Stimulated activated CD8-positive, alpha-beta memory T cell treated with anti-CD3 and anti-CD28 coated beads, Interleukin-7, amount 100 ng/mL, for 1 hour (primary cell): ENCODE data around the gene ERICH4.
"Not testable (repeated sequence)": the region's sequence is repeated elsewhere in the genome, so short reads cannot be mapped to it uniquely, and the experiment has no call there.

Source experiments
- DNase-seq, 2 donors: peaks; one replicate each; pipeline ENCODE4 v3.0.0-alpha.2; 2020; ENCODE audit warnings: low read depth in 2 of 2

Gene ERICH4

GRCh38 chr19:41478875-41479756 lies 36.2 kb downstream of the ERICH4 start:
- no peak for DNase-seq

GRCh38 chr19:41479757-41480191 lies 36.8 kb downstream of the ERICH4 start:
- no peak for DNase-seq

GRCh38 chr19:41480336-41480735 lies 37.4 kb downstream of the ERICH4 start:
- no peak for DNase-seq

- DNase-seq, result no peak
These were observed 41.9 kb downstream of the ERICH4 start for GRCh38 chr19:41484822-41485221.

GRCh38 chr19:41486953-41487352 lies 44.0 kb downstream of the ERICH4 start:
- not testable (repeated sequence) for DNase-seq

GRCh38 chr19:41492843-41493242 lies 49.9 kb downstream of the ERICH4 start:
- DNase-seq, result no peak
